ENCODE data around the gene PRR18.

DNA sequence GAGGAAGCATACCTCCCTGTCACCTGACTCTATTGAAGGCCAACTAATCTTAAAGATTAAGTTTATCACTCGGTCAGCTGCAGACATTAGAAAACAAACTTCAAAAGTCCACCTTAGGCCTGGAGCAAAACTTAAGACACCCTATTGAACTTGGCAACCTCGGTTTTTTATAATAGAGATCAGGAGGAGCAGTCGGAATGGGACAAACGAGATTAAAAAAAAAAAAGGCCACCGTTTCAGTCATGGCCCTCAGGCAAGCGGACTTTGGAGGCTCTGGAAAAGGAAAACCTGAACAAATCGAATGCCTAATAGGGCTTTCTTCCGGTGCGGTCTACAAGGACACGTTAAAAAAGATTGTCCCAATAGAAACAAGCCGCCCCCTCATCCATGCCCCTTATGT, 7.2 kb upstream of the PRR18 start:
- TF ChIP-seq, protein P1, sequence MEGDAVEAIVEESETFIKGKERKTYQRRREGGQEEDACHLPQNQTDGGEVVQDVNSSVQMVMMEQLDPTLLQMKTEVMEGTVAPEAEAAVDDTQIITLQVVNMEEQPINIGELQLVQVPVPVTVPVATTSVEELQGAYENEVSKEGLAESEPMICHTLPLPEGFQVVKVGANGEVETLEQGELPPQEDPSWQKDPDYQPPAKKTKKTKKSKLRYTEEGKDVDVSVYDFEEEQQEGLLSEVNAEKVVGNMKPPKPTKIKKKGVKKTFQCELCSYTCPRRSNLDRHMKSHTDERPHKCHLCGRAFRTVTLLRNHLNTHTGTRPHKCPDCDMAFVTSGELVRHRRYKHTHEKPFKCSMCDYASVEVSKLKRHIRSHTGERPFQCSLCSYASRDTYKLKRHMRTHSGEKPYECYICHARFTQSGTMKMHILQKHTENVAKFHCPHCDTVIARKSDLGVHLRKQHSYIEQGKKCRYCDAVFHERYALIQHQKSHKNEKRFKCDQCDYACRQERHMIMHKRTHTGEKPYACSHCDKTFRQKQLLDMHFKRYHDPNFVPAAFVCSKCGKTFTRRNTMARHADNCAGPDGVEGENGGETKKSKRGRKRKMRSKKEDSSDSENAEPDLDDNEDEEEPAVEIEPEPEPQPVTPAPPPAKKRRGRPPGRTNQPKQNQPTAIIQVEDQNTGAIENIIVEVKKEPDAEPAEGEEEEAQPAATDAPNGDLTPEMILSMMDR (IDR thresholded peaks at IDR 0.05; ENCODE audit: low read depth, low read length): no peak
- TF ChIP-seq POLR2A (IDR thresholded peaks at IDR 0.05; ENCODE audit: extremely low read depth, insufficient read length): no peak

All from NB4 (cell line).